Measurements from ENCODE around the gene PRKCA.

DNA sequence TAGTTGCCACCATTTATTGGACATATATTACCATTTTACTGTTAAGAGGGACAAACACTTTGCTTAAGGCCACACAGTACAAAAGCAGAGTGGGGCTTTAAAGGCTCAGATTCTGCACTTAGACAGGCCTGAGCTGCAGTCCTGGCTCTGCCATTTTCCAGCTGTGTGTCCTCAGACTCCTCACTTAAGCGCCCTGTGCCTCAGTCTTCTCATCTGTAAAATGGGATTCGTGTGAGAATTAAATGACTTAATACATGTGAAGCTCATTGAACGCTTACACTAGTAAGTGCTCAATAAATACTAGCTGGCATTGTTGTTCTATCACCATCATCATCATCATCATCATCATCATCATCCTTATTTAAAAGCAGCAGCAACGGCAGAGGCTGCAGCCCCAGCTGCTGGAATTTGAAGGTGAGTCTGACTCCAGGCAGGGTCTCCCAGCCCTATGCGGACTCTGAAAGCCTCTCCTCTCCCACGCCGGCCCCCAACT is 532.1 kb downstream of the PRKCA start:
- TF ChIP-seq, protein P1, sequence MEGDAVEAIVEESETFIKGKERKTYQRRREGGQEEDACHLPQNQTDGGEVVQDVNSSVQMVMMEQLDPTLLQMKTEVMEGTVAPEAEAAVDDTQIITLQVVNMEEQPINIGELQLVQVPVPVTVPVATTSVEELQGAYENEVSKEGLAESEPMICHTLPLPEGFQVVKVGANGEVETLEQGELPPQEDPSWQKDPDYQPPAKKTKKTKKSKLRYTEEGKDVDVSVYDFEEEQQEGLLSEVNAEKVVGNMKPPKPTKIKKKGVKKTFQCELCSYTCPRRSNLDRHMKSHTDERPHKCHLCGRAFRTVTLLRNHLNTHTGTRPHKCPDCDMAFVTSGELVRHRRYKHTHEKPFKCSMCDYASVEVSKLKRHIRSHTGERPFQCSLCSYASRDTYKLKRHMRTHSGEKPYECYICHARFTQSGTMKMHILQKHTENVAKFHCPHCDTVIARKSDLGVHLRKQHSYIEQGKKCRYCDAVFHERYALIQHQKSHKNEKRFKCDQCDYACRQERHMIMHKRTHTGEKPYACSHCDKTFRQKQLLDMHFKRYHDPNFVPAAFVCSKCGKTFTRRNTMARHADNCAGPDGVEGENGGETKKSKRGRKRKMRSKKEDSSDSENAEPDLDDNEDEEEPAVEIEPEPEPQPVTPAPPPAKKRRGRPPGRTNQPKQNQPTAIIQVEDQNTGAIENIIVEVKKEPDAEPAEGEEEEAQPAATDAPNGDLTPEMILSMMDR (IDR thresholded peaks at IDR 0.05): no peak
- no peak for TF ChIP-seq POLR2AphosphoS5 (IDR thresholded peaks at IDR 0.05; ENCODE audit: insufficient read depth in 1 of 2, low read depth in 1 of 2)
- TF ChIP-seq POLR2A (IDR thresholded peaks at IDR 0.05): no peak

All from vagina (tissue), 2 donors.